Limb (tissue), 2 donors: Measurements from ENCODE around the gene SCG3.

Experiments
- DNase-seq, 2 donors: peaks; one replicate each; pipeline ENCODE4 v3.0.0-alpha.2; 2016; ENCODE audit errors: extremely low spot score in 2 of 2

The SCG3 gene

GRCh38 chr15:51678096-51678495 lies 3.2 kb upstream of the SCG3 start:
- no peak for DNase-seq

- DNase-seq = no peak
These were observed 982 bp upstream of the SCG3 start for GRCh38 chr15:51680321-51680720.

GRCh38 chr15:51687565-51687964 lies 6.3 kb downstream of the SCG3 start:
- DNase-seq = no peak

- no peak for DNase-seq
These were observed 7.6 kb downstream of the SCG3 start for GRCh38 chr15:51688863-51689262.

- no peak for DNase-seq
These were observed 10.9 kb downstream of the SCG3 start for GRCh38 chr15:51692154-51692553.

- no peak for DNase-seq
These were observed 15.3 kb downstream of the SCG3 start for GRCh38 chr15:51696566-51696965.

- no peak for DNase-seq
These were observed 15.9 kb downstream of the SCG3 start for GRCh38 chr15:51697163-51697562.

- DNase-seq = no peak
These were observed 18.1 kb downstream of the SCG3 start for GRCh38 chr15:51699373-51699772.

GRCh38 chr15:51702710-51703109 lies 21.4 kb downstream of the SCG3 start:
- DNase-seq = no peak

GRCh38 chr15:51706291-51706690 lies 25.0 kb downstream of the SCG3 start:
- DNase-seq = peak in 1 of 2 donors; percentile 13

GRCh38 chr15:51706926-51707608 lies 25.8 kb downstream of the SCG3 start:
- no peak for DNase-seq

GRCh38 chr15:51708013-51708412 lies 26.7 kb downstream of the SCG3 start:
- DNase-seq = peak in 1 of 2 donors; percentile 69

GRCh38 chr15:51709031-51709430 lies 27.7 kb downstream of the SCG3 start:
- DNase-seq = no peak

GRCh38 chr15:51714162-51714561 lies 32.9 kb downstream of the SCG3 start:
- DNase-seq = no peak

- no peak for DNase-seq
These were observed 33.6 kb downstream of the SCG3 start for GRCh38 chr15:51714911-51715310.

GRCh38 chr15:51718219-51718618 lies 36.9 kb downstream of the SCG3 start:
- no peak for DNase-seq

- DNase-seq = no peak
These were observed 37.4 kb downstream of the SCG3 start for GRCh38 chr15:51718746-51719145.

- DNase-seq = no peak
These were observed 39.1 kb downstream of the SCG3 start for GRCh38 chr15:51720201-51720995.

- DNase-seq = no peak
These were observed 40.1 kb downstream of the SCG3 start for GRCh38 chr15:51721199-51721960.

GRCh38 chr15:51724199-51724598 lies 42.9 kb downstream of the SCG3 start:
- no peak for DNase-seq

- DNase-seq = no peak
These were observed 43.4 kb downstream of the SCG3 start for GRCh38 chr15:51724673-51725072.
